Measurements from ENCODE around the gene SLC5A1.

Gene SLC5A1

DNA sequence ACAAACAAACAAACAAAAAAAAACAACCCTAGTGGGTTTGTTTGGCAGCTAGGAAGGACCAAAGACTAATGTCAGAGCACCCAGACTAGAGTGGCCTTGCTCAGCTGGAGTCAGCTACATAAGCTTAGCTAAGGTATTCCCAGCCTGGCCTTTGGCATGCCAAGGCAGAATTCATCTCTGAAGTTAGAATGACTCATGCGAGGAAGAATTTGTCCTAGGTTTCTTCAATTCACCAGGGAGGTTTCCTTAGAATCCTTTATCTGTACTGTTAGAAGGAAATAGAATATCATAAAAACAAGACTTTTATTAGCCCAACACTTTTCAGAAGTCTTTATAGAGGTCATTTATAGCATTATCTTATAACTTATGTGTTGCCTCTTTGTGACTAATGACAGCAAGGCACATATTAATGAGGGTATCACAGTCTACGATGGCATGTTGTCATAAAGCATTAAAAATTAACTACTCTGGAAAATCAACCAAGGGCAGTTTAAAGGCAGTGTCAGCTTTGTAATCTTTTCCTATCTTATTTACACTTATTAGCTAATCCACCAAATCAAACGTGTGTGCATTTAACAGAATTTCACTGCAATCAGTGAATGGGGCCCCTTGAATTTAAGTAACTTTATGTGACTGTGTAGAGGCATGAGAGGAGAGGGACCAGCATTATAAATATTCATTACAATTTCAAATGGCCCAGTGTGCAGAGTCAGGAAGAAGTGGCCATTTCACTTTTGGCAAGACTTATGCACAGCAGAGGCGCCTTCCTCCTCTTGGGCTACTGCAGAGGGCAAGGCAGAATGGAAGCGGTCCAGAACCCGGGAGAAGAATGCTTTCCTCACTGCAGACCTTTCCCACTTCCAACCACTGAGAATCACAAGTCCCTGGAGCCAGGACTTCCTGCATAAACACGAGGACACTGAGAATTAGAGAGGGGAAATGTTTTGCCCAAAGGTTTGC lies 36.3 kb downstream of the SLC5A1 start:
- Histone ChIP-seq H3K79me2 (ENCODE audit: control insufficient read depth, low read length) (no peaks in the 10 kb centered on the region), H3K9me3 (ENCODE audit: control insufficient read depth, insufficient read depth, low read length) (no peaks in the 10 kb centered on the region), H3K36me3 (ENCODE audit: control insufficient read depth, low read length) (no peaks in the 10 kb centered on the region), H3K27me3 (ENCODE audit: control insufficient read depth, low read length) (peaks cover 26% of the 10 kb centered on the region), H3F3A (ENCODE audit: control insufficient read depth, insufficient read depth) (no peaks in the 10 kb centered on the region), H3K27ac (ENCODE audit: low read depth, low read length) (no peak overlapping the region), H3K4me2 (ENCODE audit: low read length) (no peak overlapping the region), H3K4me3 (ENCODE audit: low read length) (no peak overlapping the region), H3K4me1 (ENCODE audit: control insufficient read depth, low read length) (no peaks in the 10 kb centered on the region), H3K9me2 (replicated peaks; ENCODE audit: control insufficient read depth, low read length) (no peaks in the 10 kb centered on the region), H4K20me1 (ENCODE audit: control insufficient read depth, insufficient read depth, low read depth, low read length) (no peaks in the 10 kb centered on the region)
- no peak for TF ChIP-seq EZH2phosphoT487 (IDR thresholded peaks at IDR 0.05; ENCODE audit: borderline replicate concordance, low read length)
- TF ChIP-seq, protein P1, sequence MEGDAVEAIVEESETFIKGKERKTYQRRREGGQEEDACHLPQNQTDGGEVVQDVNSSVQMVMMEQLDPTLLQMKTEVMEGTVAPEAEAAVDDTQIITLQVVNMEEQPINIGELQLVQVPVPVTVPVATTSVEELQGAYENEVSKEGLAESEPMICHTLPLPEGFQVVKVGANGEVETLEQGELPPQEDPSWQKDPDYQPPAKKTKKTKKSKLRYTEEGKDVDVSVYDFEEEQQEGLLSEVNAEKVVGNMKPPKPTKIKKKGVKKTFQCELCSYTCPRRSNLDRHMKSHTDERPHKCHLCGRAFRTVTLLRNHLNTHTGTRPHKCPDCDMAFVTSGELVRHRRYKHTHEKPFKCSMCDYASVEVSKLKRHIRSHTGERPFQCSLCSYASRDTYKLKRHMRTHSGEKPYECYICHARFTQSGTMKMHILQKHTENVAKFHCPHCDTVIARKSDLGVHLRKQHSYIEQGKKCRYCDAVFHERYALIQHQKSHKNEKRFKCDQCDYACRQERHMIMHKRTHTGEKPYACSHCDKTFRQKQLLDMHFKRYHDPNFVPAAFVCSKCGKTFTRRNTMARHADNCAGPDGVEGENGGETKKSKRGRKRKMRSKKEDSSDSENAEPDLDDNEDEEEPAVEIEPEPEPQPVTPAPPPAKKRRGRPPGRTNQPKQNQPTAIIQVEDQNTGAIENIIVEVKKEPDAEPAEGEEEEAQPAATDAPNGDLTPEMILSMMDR (IDR thresholded peaks at IDR 0.05; ENCODE audit: low read depth, low read length, poor library complexity, severe bottlenecking), result no peak

- TF ChIP-seq, protein P1 (IDR thresholded peaks at IDR 0.05; ENCODE audit: low read depth, low read length, poor library complexity, severe bottlenecking), result peak; percentile 78
- TF ChIP-seq EZH2phosphoT487 (IDR thresholded peaks at IDR 0.05; ENCODE audit: borderline replicate concordance, low read length), result no peak
Measured at GRCh38 chr22:32080904-32081303, 37.8 kb downstream of the SLC5A1 start.

GRCh38 chr22:32082331-32082730 lies 39.3 kb downstream of the SLC5A1 start:
- Histone ChIP-seq H4K20me1 (ENCODE audit: control insufficient read depth, insufficient read depth, low read depth, low read length) (no peaks in the 10 kb centered on the region), H3F3A (ENCODE audit: control insufficient read depth, insufficient read depth) (no peaks in the 10 kb centered on the region), H3K9me3 (ENCODE audit: control insufficient read depth, insufficient read depth, low read length) (no peaks in the 10 kb centered on the region), H3K36me3 (ENCODE audit: control insufficient read depth, low read length) (no peaks in the 10 kb centered on the region), H3K27ac (ENCODE audit: low read depth, low read length) (no peak overlapping the region), H3K4me2 (ENCODE audit: low read length) (no peak overlapping the region), H3K4me3 (ENCODE audit: low read length) (no peak overlapping the region), H3K79me2 (ENCODE audit: control insufficient read depth, low read length) (no peaks in the 10 kb centered on the region), H3K4me1 (ENCODE audit: control insufficient read depth, low read length) (no peaks in the 10 kb centered on the region), H3K27me3 (ENCODE audit: control insufficient read depth, low read length) (peaks cover 13% of the 10 kb centered on the region), H3K9me2 (replicated peaks; ENCODE audit: control insufficient read depth, low read length) (no peaks in the 10 kb centered on the region)
- TF ChIP-seq EZH2phosphoT487 (IDR thresholded peaks at IDR 0.05; ENCODE audit: borderline replicate concordance, low read length), result no peak
- TF ChIP-seq, protein P1 (IDR thresholded peaks at IDR 0.05; ENCODE audit: low read depth, low read length, poor library complexity, severe bottlenecking), result no peak

More at GRCh38 chr22:32080904-32081303, 37.8 kb downstream of the SLC5A1 start:
- Histone ChIP-seq H3K9me2 (replicated peaks; ENCODE audit: control insufficient read depth, low read length) (no peaks in the 10 kb centered on the region), H3K4me3 (ENCODE audit: low read length) (no peak overlapping the region), H3F3A (ENCODE audit: control insufficient read depth, insufficient read depth) (no peaks in the 10 kb centered on the region), H3K27ac (ENCODE audit: low read depth, low read length) (no peak overlapping the region), H3K27me3 (ENCODE audit: control insufficient read depth, low read length) (peaks cover 23% of the 10 kb centered on the region), H3K79me2 (ENCODE audit: control insufficient read depth, low read length) (no peaks in the 10 kb centered on the region), H3K4me2 (ENCODE audit: low read length) (no peak overlapping the region), H3K9me3 (ENCODE audit: control insufficient read depth, insufficient read depth, low read length) (no peaks in the 10 kb centered on the region), H3K4me1 (ENCODE audit: control insufficient read depth, low read length) (no peaks in the 10 kb centered on the region), H3K36me3 (ENCODE audit: control insufficient read depth, low read length) (no peaks in the 10 kb centered on the region), H4K20me1 (ENCODE audit: control insufficient read depth, insufficient read depth, low read depth, low read length) (no peaks in the 10 kb centered on the region)
